Panc1 (cell line): ENCODE data around the gene SDK2. TPM values are rescaled to one million over a fixed set of nuclear protein-coding genes. Genes with fewer than 3 reads are reported as not detected.

Experiments used
- ATAC-seq: fragments of 200-7000 bp; cut with Tn5 transposase; 2 replicates; pipeline ENCODE4 v1.9.1; 2020; ENCODE audit warnings: mild to moderate bottlenecking, moderate library complexity
- BruUV-seq: library from RNA; stranded (reverse); fragments of 400-500 nt; replicated peaks from 2 replicates; lab custom pipeline; 2021; lab: Mats Ljungman, UMichigan
- CTCF ChIA-PET: fragments of 300-600 bp; sonication (Branson Sonifier 250); formaldehyde crosslinking; loops from one replicate; lab custom pipeline; 2022; ENCODE audit warnings: antibody characterized with exemption; lab: Charles Lee
- POLR2A ChIA-PET: fragments of 300-600 bp; sonication (Branson Sonifier 250); formaldehyde crosslinking; loops from one replicate; lab custom pipeline; 2022; ENCODE audit warnings: antibody characterized with exemption; lab: Charles Lee
- DNase-seq: peaks from one replicate; pipeline ENCODE4 v3.0.0-alpha.2; 2010; ENCODE audit warnings: low read depth, low spot score
- H3K27ac ChIP-seq: 2 replicates; pipeline ENCODE4 v1.5.1; 2011; ENCODE audit warnings: mild to moderate bottlenecking, low read length, inconsistent platforms
- H3K27me3 ChIP-seq: fragments of 200-500 bp; sonication (Bioruptor generic); 2 replicates; pipeline ENCODE4 v1.6.0; 2014; ENCODE audit warnings: low read length, inconsistent platforms; ENCODE audit not compliant: control insufficient read depth, insufficient read depth
- H3K36me3 ChIP-seq: fragments of 200-500 bp; sonication (Bioruptor generic); 2 replicates; pipeline ENCODE4 v1.5.1; 2014; ENCODE audit warnings: inconsistent platforms, mild to moderate bottlenecking, low read length, moderate library complexity; ENCODE audit not compliant: control insufficient read depth, insufficient read depth
- H3K4me1 ChIP-seq: 2 replicates; pipeline ENCODE4 v1.5.1; 2011; ENCODE audit warnings: inconsistent platforms, mild to moderate bottlenecking, low read length, moderate library complexity; ENCODE audit not compliant: control insufficient read depth, insufficient read depth
- H3K4me3 ChIP-seq, 2 experiments: 2 replicates each; pipeline ENCODE4 v1.5.1; 2011 to 2012; ENCODE audit warnings: low read depth in 2 of 2, low read length in 2 of 2, mild to moderate bottlenecking in 2 of 2, inconsistent platforms in 1 of 2, moderate library complexity in 1 of 2
- H3K9me3 ChIP-seq: fragments of 200-500 bp; sonication (Bioruptor generic); 2 replicates; pipeline ENCODE4 v1.5.1; 2014; ENCODE audit warnings: low read depth, mild to moderate bottlenecking, inconsistent platforms, low read length, moderate library complexity; ENCODE audit not compliant: control insufficient read depth, insufficient read depth
- CTCF ChIP-seq: fragments of 450-650 bp; IDR thresholded peaks from 2 replicates; pipeline ENCODE4 v1.5.1; 2017; ENCODE audit warnings: mild to moderate bottlenecking
- POLR2AphosphoS5 ChIP-seq: IDR thresholded peaks from 2 replicates; pipeline ENCODE4 v1.6.1; 2012; ENCODE audit warnings: mild to moderate bottlenecking, low read depth, low read length, moderate library complexity
- REST ChIP-seq, 2 experiments: IDR thresholded peaks; 2 replicates each; pipeline ENCODE4 v1.6.1; 2011 to 2012; ENCODE audit warnings: low read depth in 2 of 2, control low read depth in 1 of 2, low read length in 1 of 2, mild to moderate bottlenecking in 1 of 2, moderate library complexity in 1 of 2; ENCODE audit not compliant: insufficient read depth in 1 of 2
- SIN3A ChIP-seq: IDR thresholded peaks from 2 replicates; pipeline ENCODE4 v1.6.1; 2012; ENCODE audit warnings: low read depth, mild to moderate bottlenecking, low read length, moderate library complexity, borderline replicate concordance; ENCODE audit not compliant: insufficient read depth
- TCF7L2 ChIP-seq: IDR thresholded peaks from 2 replicates; pipeline ENCODE4 v1.6.1; 2011; ENCODE audit warnings: mild to moderate bottlenecking, low read depth, low read length, inconsistent platforms
- in situ Hi-C: cut with HindIII; loops from 2 replicates; pipeline ENCODE4 v1.10.0; 2016; ENCODE audit warnings: low sequenced_read_pairs, low pct_unique_long_range_greater_than_20kb
- intact Hi-C: fragments of 100-400 bp; cut with micrococcal nuclease; formaldehyde crosslinking; loops from one replicate; pipeline ENCODE4 v1.10.0; 2022; ENCODE audit not compliant: unreplicated experiment
- total RNA-seq: library from RNA; stranded (reverse); gene quantifications from one replicate; pipeline ENCODE4 v1.2.1, GENCODE V29; 2021; ENCODE audit not compliant: unreplicated experiment

Gene SDK2
- total RNA-seq, 1 experiment from 2014 or later, result 0.41 TPM

GRCh38 chr17:73495641-73496040 is 148.6 kb downstream of the SDK2 start:
- H3K36me3 ChIP-seq, result no peaks in the 10 kb centered on the region
- POLR2A ChIA-PET, result no interaction called here
- no peak for DNase-seq
- intact Hi-C loops, result no loop called here
- ATAC-seq, result no peak
- H3K4me1 ChIP-seq, result no peaks in the 10 kb centered on the region
- no peak overlapping the region for H3K4me3 ChIP-seq
- in situ Hi-C loops, result no loop called here
- TF ChIP-seq REST (IDR thresholded peaks at IDR 0.05; ENCODE audit: insufficient read depth in 1 of 2, low read depth in 2 of 2, low read length in 1 of 2) (no peak), TCF7L2 (no peak)
- no peaks in the 10 kb centered on the region for H3K9me3 ChIP-seq
- H3K27ac ChIP-seq, result no peak overlapping the region
- H3K27me3 ChIP-seq, result peaks cover 34% of the 10 kb centered on the region; the same call in 1 of the 2 replicates
- BruUV-seq, result no TSS peak
- CTCF ChIA-PET, result no interaction called here

- H3K4me3 ChIP-seq, result no peak overlapping the region
- H3K4me1 ChIP-seq, result no peaks in the 10 kb centered on the region
- intact Hi-C loops, result no loop called here
- ChIA-PET CTCF (no interaction called here), POLR2A (no interaction called here)
- no TSS peak for BruUV-seq
- no peaks in the 10 kb centered on the region for H3K36me3 ChIP-seq
- no peak overlapping the region for H3K27ac ChIP-seq
- no peak for ATAC-seq
- DNase-seq, result no peak
- in situ Hi-C loops, result no loop called here
- H3K9me3 ChIP-seq, result no peaks in the 10 kb centered on the region
- peaks cover 34% of the 10 kb centered on the region; the same call in 1 of the 2 replicates for H3K27me3 ChIP-seq
- TF ChIP-seq POLR2AphosphoS5 (no peak), SIN3A (no peak), REST (IDR thresholded peaks at IDR 0.05; ENCODE audit: insufficient read depth in 1 of 2, low read depth in 2 of 2, low read length in 1 of 2) (no peak), TCF7L2 (no peak), CTCF (no peak)
These were observed 149.3 kb downstream of the SDK2 start for GRCh38 chr17:73494950-73495349.
